Mucosa of rectum (tissue), 2 donors: ENCODE measurements around the gene GPR141.
"Not testable (repeated sequence)": the region's sequence is repeated elsewhere in the genome, so short reads cannot be mapped to it uniquely, and the experiment has no call there.

Experiments used
- H3K27ac ChIP-seq, 2 donors: one replicate each; pipeline ENCODE4 v1.7.0; 2013; ENCODE audit warnings: inconsistent platforms in 2 of 2, low read depth in 2 of 2, low read length in 2 of 2
- H3K27me3 ChIP-seq, 2 donors: one replicate each; pipeline ENCODE4 v1.7.0; 2013; ENCODE audit warnings: low read length in 2 of 2; ENCODE audit not compliant: control insufficient read depth in 2 of 2, insufficient read depth in 2 of 2
- H3K36me3 ChIP-seq, 2 donors: one replicate each; pipeline ENCODE4 v1.7.0; 2013; ENCODE audit warnings: low read length in 2 of 2; ENCODE audit not compliant: control insufficient read depth in 2 of 2, insufficient read depth in 2 of 2
- H3K4me1 ChIP-seq, 2 donors: one replicate each; pipeline ENCODE4 v1.7.0; 2013; ENCODE audit warnings: low read length in 2 of 2, mild to moderate bottlenecking in 1 of 2; ENCODE audit not compliant: control insufficient read depth in 2 of 2, insufficient read depth in 2 of 2
- H3K4me3 ChIP-seq, 2 donors: one replicate each; pipeline ENCODE4 v1.7.0; 2013; ENCODE audit warnings: low read length in 2 of 2
- H3K9ac ChIP-seq, 2 donors: one replicate each; pipeline ENCODE4 v1.7.0; 2013; ENCODE audit warnings: low read length in 2 of 2, low read depth in 1 of 2, mild to moderate bottlenecking in 1 of 2
- H3K9me3 ChIP-seq, 2 donors: one replicate each; pipeline ENCODE4 v1.7.0; 2013; ENCODE audit warnings: low read length in 2 of 2; ENCODE audit not compliant: control insufficient read depth in 2 of 2
- donor health status: healthy.
- donor health status: Normal muscosa, but diverticular disease.

Gene GPR141

GRCh38 chr7:37684927-37685326 lies 1.4 kb downstream of the GPR141 start:
- H3K4me3 ChIP-seq: no peak overlapping the region
- no peaks in the 10 kb centered on the region for H3K36me3 ChIP-seq
- H3K4me1 ChIP-seq: no peaks in the 10 kb centered on the region
- H3K9me3 ChIP-seq: peaks cover 0 to 5% of the 10 kb centered on the region in 2 donors
- H3K9ac ChIP-seq: no peak overlapping the region
- H3K27me3 ChIP-seq: no peaks in the 10 kb centered on the region
- H3K27ac ChIP-seq: no peak overlapping the region

GRCh38 chr7:37686556-37687345 lies 3.2 kb downstream of the GPR141 start:
- Histone ChIP-seq H3K9ac (no peak overlapping the region), H3K9me3 (peaks cover 0 to 5% of the 10 kb centered on the region in 2 donors), H3K4me1 (no peaks in the 10 kb centered on the region), H3K27me3 (no peaks in the 10 kb centered on the region), H3K4me3 (no peak overlapping the region), H3K36me3 (no peaks in the 10 kb centered on the region), H3K27ac (no peak overlapping the region)

- Histone ChIP-seq H3K27me3 (no peaks in the 10 kb centered on the region), H3K9ac (no peak overlapping the region), H3K4me3 (no peak overlapping the region), H3K9me3 (peaks cover 0 to 5% of the 10 kb centered on the region in 2 donors), H3K36me3 (no peaks in the 10 kb centered on the region), H3K27ac (peak overlapping the region; percentile 5 to 22), H3K4me1 (no peaks in the 10 kb centered on the region)
Observed at GRCh38 chr7:37690206-37690605, 6.6 kb downstream of the GPR141 start.

- H3K27ac ChIP-seq: no peak overlapping the region
- H3K27me3 ChIP-seq: no peaks in the 10 kb centered on the region
- H3K9ac ChIP-seq: no peak overlapping the region
- H3K9me3 ChIP-seq: no peaks in the 10 kb centered on the region
- no peaks in the 10 kb centered on the region for H3K36me3 ChIP-seq
- H3K4me3 ChIP-seq: no peak overlapping the region
- no peaks in the 10 kb centered on the region for H3K4me1 ChIP-seq
Observed at GRCh38 chr7:37694208-37695094, 10.9 kb downstream of the GPR141 start.

- Histone ChIP-seq H3K4me3 (no peak overlapping the region), H3K27me3 (no peaks in the 10 kb centered on the region), H3K36me3 (no peaks in the 10 kb centered on the region), H3K27ac (no peak overlapping the region), H3K4me1 (no peaks in the 10 kb centered on the region), H3K9me3 (no peaks in the 10 kb centered on the region), H3K9ac (no peak overlapping the region)
Observed at GRCh38 chr7:37698276-37698675, 14.7 kb downstream of the GPR141 start.

GRCh38 chr7:37698782-37699181 lies 15.2 kb downstream of the GPR141 start:
- Histone ChIP-seq H3K9ac (no peak overlapping the region), H3K36me3 (no peaks in the 10 kb centered on the region), H3K4me3 (no peak overlapping the region), H3K27ac (no peak overlapping the region), H3K9me3 (no peaks in the 10 kb centered on the region), H3K4me1 (no peaks in the 10 kb centered on the region), H3K27me3 (no peaks in the 10 kb centered on the region)

GRCh38 chr7:37701769-37702168 lies 18.2 kb downstream of the GPR141 start:
- H3K4me3 ChIP-seq: no peak overlapping the region
- no peaks in the 10 kb centered on the region for H3K4me1 ChIP-seq
- H3K27me3 ChIP-seq: no peaks in the 10 kb centered on the region
- no peaks in the 10 kb centered on the region for H3K36me3 ChIP-seq
- no peaks in the 10 kb centered on the region for H3K9me3 ChIP-seq
- no peak overlapping the region for H3K27ac ChIP-seq
- no peak overlapping the region for H3K9ac ChIP-seq

- no peaks in the 10 kb centered on the region for H3K4me1 ChIP-seq
- no peaks in the 10 kb centered on the region for H3K9me3 ChIP-seq
- no peak overlapping the region for H3K27ac ChIP-seq
- no peak overlapping the region for H3K4me3 ChIP-seq
- no peaks in the 10 kb centered on the region for H3K27me3 ChIP-seq
- no peak overlapping the region for H3K9ac ChIP-seq
- H3K36me3 ChIP-seq: no peaks in the 10 kb centered on the region
Observed at GRCh38 chr7:37703361-37703760, 19.8 kb downstream of the GPR141 start.

- not testable (repeated sequence) for H3K27ac ChIP-seq, H3K9ac ChIP-seq, H3K4me3 ChIP-seq, H3K9me3 ChIP-seq, H3K36me3 ChIP-seq, H3K27me3 ChIP-seq, H3K4me1 ChIP-seq
Observed at GRCh38 chr7:37704328-37704833, 20.8 kb downstream of the GPR141 start.

- Histone ChIP-seq H3K9ac (no peak overlapping the region), H3K36me3 (no peaks in the 10 kb centered on the region), H3K27me3 (no peaks in the 10 kb centered on the region), H3K4me3 (no peak overlapping the region), H3K27ac (no peak overlapping the region), H3K4me1 (no peaks in the 10 kb centered on the region), H3K9me3 (no peaks in the 10 kb centered on the region)
Observed at GRCh38 chr7:37705976-37706375, 22.4 kb downstream of the GPR141 start.
